ENCODE measurements around the gene LIM2.

The LIM2 gene

GRCh38 chr19:51356159-51356801 lies 31.5 kb downstream of the LIM2 start:
- TF ChIP-seq SUZ12 (IDR thresholded peaks at IDR 0.05) (no peak), ARNT (IDR thresholded peaks at IDR 0.05) (no peak), FOXK2 (IDR thresholded peaks at IDR 0.05) (no peak), PKNOX1 (IDR thresholded peaks at IDR 0.05) (no peak), NFRKB (IDR thresholded peaks at IDR 0.05) (no peak), SP1 (IDR thresholded peaks at IDR 0.05) (no peak), CTBP1 (IDR thresholded peaks at IDR 0.05; ENCODE audit: borderline replicate concordance) (no peak), BHLHE40 (IDR thresholded peaks at IDR 0.05; ENCODE audit: borderline replicate concordance) (no peak)
- DNase-seq (ENCODE audit: extremely low spot score): no peak
- CTCF ChIA-PET: no interaction called here
- POLR2A ChIA-PET: interaction anchor here (1.5 to 1.7 kb wide), 2 partner anchors 10 to 38 kb away, joined by 3 to 6 read pairs; partner anchors contain the start of gene ETFB

- CTCF ChIA-PET: interaction anchor here (0.5 to 0.6 kb wide), 2 partner anchors 306 to 571 kb away, joined by 3 read pairs; no protein-coding TSS in a partner anchor
- no peak for DNase-seq (ENCODE audit: extremely low spot score)
- POLR2A ChIA-PET: interaction anchor here (0.7 to 1.6 kb wide), 5 partner anchors 11 to 17 kb away, joined by 3 to 5 read pairs (median 3); partner anchors contain the start of gene VSIG10L
- no peak for TF ChIP-seq ZNF384 (IDR thresholded peaks at IDR 0.05)
- TF ChIP-seq PKNOX1 (IDR thresholded peaks at IDR 0.05): peak; percentile 87
These were observed 33.0 kb downstream of the LIM2 start for GRCh38 chr19:51354742-51355148.

GRCh38 chr19:51354103-51354741 lies 33.6 kb downstream of the LIM2 start:
- ChIA-PET CTCF (interaction anchor here (0.6 kb wide), 1 partner anchor 307 kb away, joined by 3 read pairs; no protein-coding TSS in a partner anchor), POLR2A (interaction anchor here (1.0 to 1.6 kb wide), 4 partner anchors 11 to 15 kb away, joined by 3 to 5 read pairs (median 4); partner anchors contain the start of gene VSIG10L)
- no peak for DNase-seq (ENCODE audit: extremely low spot score)
- no peak for TF ChIP-seq BHLHE40 (IDR thresholded peaks at IDR 0.05; ENCODE audit: borderline replicate concordance)
- no peak for TF ChIP-seq TARDBP (IDR thresholded peaks at IDR 0.05)
- no peak for TF ChIP-seq L3MBTL2 (conservative IDR thresholded peaks at IDR 0.05)
- TF ChIP-seq ARNT (IDR thresholded peaks at IDR 0.05): no peak
- no peak for TF ChIP-seq ELF4 (IDR thresholded peaks at IDR 0.05)
- TF ChIP-seq SP1 (IDR thresholded peaks at IDR 0.05): no peak
- no peak for TF ChIP-seq FOXA1 (IDR thresholded peaks at IDR 0.05)
- TF ChIP-seq HDGF (IDR thresholded peaks at IDR 0.05; ENCODE audit: borderline replicate concordance): no peak
- TF ChIP-seq LEF1 (IDR thresholded peaks at IDR 0.05; ENCODE audit: borderline replicate concordance): no peak
- TF ChIP-seq FOXK2 (IDR thresholded peaks at IDR 0.05): no peak
- TF ChIP-seq PKNOX1 (IDR thresholded peaks at IDR 0.05): no peak
- no peak for TF ChIP-seq SUZ12 (IDR thresholded peaks at IDR 0.05)
- no peak for TF ChIP-seq FOXM1 (IDR thresholded peaks at IDR 0.05; ENCODE audit: borderline replicate concordance)
- TF ChIP-seq CTBP1 (IDR thresholded peaks at IDR 0.05; ENCODE audit: borderline replicate concordance): no peak
- no peak for TF ChIP-seq ZNF384 (IDR thresholded peaks at IDR 0.05)
- TF ChIP-seq NFRKB (IDR thresholded peaks at IDR 0.05): no peak

GRCh38 chr19:51352783-51353360 lies 34.9 kb downstream of the LIM2 start:
- POLR2A ChIA-PET: no interaction called here
- DNase-seq (ENCODE audit: extremely low spot score): no peak
- CTCF ChIA-PET: no interaction called here
- no peak for TF ChIP-seq L3MBTL2 (conservative IDR thresholded peaks at IDR 0.05)
- TF ChIP-seq ELF4 (IDR thresholded peaks at IDR 0.05): no peak
- TF ChIP-seq SUZ12 (IDR thresholded peaks at IDR 0.05): no peak
- TF ChIP-seq FOXM1 (IDR thresholded peaks at IDR 0.05; ENCODE audit: borderline replicate concordance): no peak
- TF ChIP-seq CTBP1 (IDR thresholded peaks at IDR 0.05; ENCODE audit: borderline replicate concordance): no peak
- no peak for TF ChIP-seq PKNOX1 (IDR thresholded peaks at IDR 0.05)
- no peak for TF ChIP-seq LEF1 (IDR thresholded peaks at IDR 0.05; ENCODE audit: borderline replicate concordance)
- no peak for TF ChIP-seq NFRKB (IDR thresholded peaks at IDR 0.05)
- no peak for TF ChIP-seq ARNT (IDR thresholded peaks at IDR 0.05)
- TF ChIP-seq FOXK2 (IDR thresholded peaks at IDR 0.05): no peak
- no peak for TF ChIP-seq SP1 (IDR thresholded peaks at IDR 0.05)
- no peak for TF ChIP-seq BHLHE40 (IDR thresholded peaks at IDR 0.05; ENCODE audit: borderline replicate concordance)
- no peak for TF ChIP-seq TARDBP (IDR thresholded peaks at IDR 0.05)
- no peak for TF ChIP-seq FOXA1 (IDR thresholded peaks at IDR 0.05)
- no peak for TF ChIP-seq HDGF (IDR thresholded peaks at IDR 0.05; ENCODE audit: borderline replicate concordance)
- TF ChIP-seq ZNF384 (IDR thresholded peaks at IDR 0.05): no peak

- CTCF ChIA-PET: no interaction called here
These were observed 36.3 kb downstream of the LIM2 start for GRCh38 chr19:51351266-51351990.

More at GRCh38 chr19:51351266-51351990, 36.3 kb downstream of the LIM2 start:
- TF ChIP-seq L3MBTL2 (conservative IDR thresholded peaks at IDR 0.05) (no peak), ARNT (IDR thresholded peaks at IDR 0.05) (no peak), ZNF384 (IDR thresholded peaks at IDR 0.05) (no peak), CTBP1 (IDR thresholded peaks at IDR 0.05; ENCODE audit: borderline replicate concordance) (no peak), FOXA1 (IDR thresholded peaks at IDR 0.05) (no peak), BHLHE40 (IDR thresholded peaks at IDR 0.05; ENCODE audit: borderline replicate concordance) (no peak), PKNOX1 (IDR thresholded peaks at IDR 0.05) (no peak), ELF4 (IDR thresholded peaks at IDR 0.05) (no peak), LEF1 (IDR thresholded peaks at IDR 0.05; ENCODE audit: borderline replicate concordance) (no peak), HDGF (IDR thresholded peaks at IDR 0.05; ENCODE audit: borderline replicate concordance) (no peak), SP1 (IDR thresholded peaks at IDR 0.05) (no peak)
- DNase-seq (ENCODE audit: extremely low spot score): no peak
- POLR2A ChIA-PET: interaction anchor here (1.6 kb wide), 1 partner anchor 16 kb away, joined by 4 read pairs; no protein-coding TSS in a partner anchor

Data from HEK293T (cell line).